ENCODE data around the gene TRAF6.

TRAF6 gene

GRCh38 chr11:36469881-36470802 lies 39.9 kb downstream of the TRAF6 start:
- no peaks in the 10 kb centered on the region for H3K4me1 ChIP-seq
- H3K79me2 ChIP-seq, result no peaks in the 10 kb centered on the region
- TF ChIP-seq CTCF (IDR thresholded peaks at IDR 0.05), result no peak
- no peaks in the 10 kb centered on the region for H3K27me3 ChIP-seq (ENCODE audit: control insufficient read depth, insufficient read depth, low read length)
- no peak overlapping the region for H3K9ac ChIP-seq
- no peak overlapping the region for H3K27ac ChIP-seq
- H3K36me3 ChIP-seq (ENCODE audit: control insufficient read depth, insufficient read depth, low read length), result no peaks in the 10 kb centered on the region
- H2AFZ ChIP-seq, result no peak overlapping the region
- H3K4me3 ChIP-seq (ENCODE audit: low read depth, low read length), result no peak overlapping the region
- no peaks in the 10 kb centered on the region for H3K9me3 ChIP-seq (ENCODE audit: control insufficient read depth, low read length)
- no peak overlapping the region for H3K4me2 ChIP-seq (ENCODE audit: low read length)

GRCh38 chr11:36469063-36469462 lies 41.0 kb downstream of the TRAF6 start:
- Histone ChIP-seq H3K4me1 (no peaks in the 10 kb centered on the region), H3K79me2 (no peaks in the 10 kb centered on the region), H2AFZ (no peak overlapping the region), H3K4me3 (ENCODE audit: low read depth, low read length) (no peak overlapping the region), H3K9me3 (ENCODE audit: control insufficient read depth, low read length) (no peaks in the 10 kb centered on the region), H3K9ac (no peak overlapping the region), H3K27me3 (ENCODE audit: control insufficient read depth, insufficient read depth, low read length) (no peaks in the 10 kb centered on the region), H3K4me2 (ENCODE audit: low read length) (no peak overlapping the region), H3K27ac (no peak overlapping the region), H3K36me3 (ENCODE audit: control insufficient read depth, insufficient read depth, low read length) (no peaks in the 10 kb centered on the region)
- no peak for TF ChIP-seq CTCF (IDR thresholded peaks at IDR 0.05)

GRCh38 chr11:36467916-36468315 lies 42.2 kb downstream of the TRAF6 start:
- H3K9me3 ChIP-seq (ENCODE audit: control insufficient read depth, low read length), result no peaks in the 10 kb centered on the region
- H3K4me1 ChIP-seq, result no peaks in the 10 kb centered on the region
- no peak overlapping the region for H3K27ac ChIP-seq
- H3K4me3 ChIP-seq (ENCODE audit: low read depth, low read length), result no peak overlapping the region
- H3K27me3 ChIP-seq (ENCODE audit: control insufficient read depth, insufficient read depth, low read length), result no peaks in the 10 kb centered on the region
- no peak overlapping the region for H3K9ac ChIP-seq
- no peak overlapping the region for H2AFZ ChIP-seq
- no peak overlapping the region for H3K4me2 ChIP-seq (ENCODE audit: low read length)
- no peaks in the 10 kb centered on the region for H3K79me2 ChIP-seq
- no peak for TF ChIP-seq CTCF (IDR thresholded peaks at IDR 0.05)
- no peaks in the 10 kb centered on the region for H3K36me3 ChIP-seq (ENCODE audit: control insufficient read depth, insufficient read depth, low read length)

GRCh38 chr11:36467012-36467411 lies 43.1 kb downstream of the TRAF6 start:
- no peak overlapping the region for H2AFZ ChIP-seq
- H3K36me3 ChIP-seq (ENCODE audit: control insufficient read depth, insufficient read depth, low read length), result no peaks in the 10 kb centered on the region
- H3K27ac ChIP-seq, result no peak overlapping the region
- no peaks in the 10 kb centered on the region for H3K9me3 ChIP-seq (ENCODE audit: control insufficient read depth, low read length)
- H3K4me2 ChIP-seq (ENCODE audit: low read length), result no peak overlapping the region
- H3K79me2 ChIP-seq, result no peaks in the 10 kb centered on the region
- H3K27me3 ChIP-seq (ENCODE audit: control insufficient read depth, insufficient read depth, low read length), result no peaks in the 10 kb centered on the region
- TF ChIP-seq CTCF (IDR thresholded peaks at IDR 0.05), result no peak
- no peak overlapping the region for H3K4me3 ChIP-seq (ENCODE audit: low read depth, low read length)
- H3K9ac ChIP-seq, result no peak overlapping the region
- H3K4me1 ChIP-seq, result no peaks in the 10 kb centered on the region

All from parathyroid adenoma (tissue), 2 donors.